SK-N-SH treated with all-trans-retinoic acid at 6 μM for 48 hours (cell line): ENCODE results near the gene DLX6.
"Not testable (repeated sequence)": the region's sequence is repeated elsewhere in the genome, so short reads cannot be mapped to it uniquely, and the experiment has no call there.

Source experiments
- ATAC-seq: fragments of 200-7000 bp; cut with Tn5 transposase; 3 replicates; pipeline ENCODE4 v1.9.1; 2020; ENCODE audit warnings: mild to moderate bottlenecking, moderate library complexity
- ARNTL ChIP-seq: fragments of 450-650 bp; formaldehyde crosslinking; IDR thresholded peaks from 2 replicates; pipeline ENCODE4 v1.5.0; 2020; ENCODE audit warnings: low read depth, mild to moderate bottlenecking, moderate library complexity, borderline replicate concordance
- BACH2 ChIP-seq: fragments of 250-450 bp; sonication (Bioruptor Pico); IDR thresholded peaks from 2 replicates; pipeline ENCODE4 v1.9.0; 2021; ENCODE audit warnings: mild to moderate bottlenecking, borderline replicate concordance
- CSDC2 ChIP-seq: fragments of 250-450 bp; sonication (Bioruptor Pico); IDR thresholded peaks from 2 replicates; pipeline ENCODE4 v1.5.0; 2020; ENCODE audit warnings: mild to moderate bottlenecking, moderate library complexity
- CSRNP3 ChIP-seq: fragments of 250-450 bp; sonication (Bioruptor Pico); IDR thresholded peaks from 2 replicates; pipeline ENCODE4 v1.5.1; 2021; ENCODE audit warnings: mild to moderate bottlenecking, moderate library complexity
- ESRRG ChIP-seq: fragments of 250-450 bp; sonication (Bioruptor Pico); IDR thresholded peaks from 2 replicates; pipeline ENCODE4 v1.6.1; 2021; ENCODE audit warnings: mild to moderate bottlenecking
- GLIS3 ChIP-seq: fragments of 250-450 bp; sonication (Bioruptor Pico); IDR thresholded peaks from 2 replicates; pipeline ENCODE4 v1.5.0; 2020; ENCODE audit warnings: mild to moderate bottlenecking, moderate library complexity
- PATZ1 ChIP-seq: fragments of 250-450 bp; sonication (Bioruptor Pico); IDR thresholded peaks from 2 replicates; pipeline ENCODE4 v1.8.0; 2020; ENCODE audit warnings: mild to moderate bottlenecking, moderate library complexity, borderline replicate concordance
- SNAI2 ChIP-seq: fragments of 250-450 bp; sonication (Bioruptor Pico); IDR thresholded peaks from 2 replicates; pipeline ENCODE4 v1.5.0; 2020; ENCODE audit warnings: mild to moderate bottlenecking, moderate library complexity
- TCF4 ChIP-seq: fragments of 250-450 bp; sonication (Bioruptor Pico); IDR thresholded peaks from 2 replicates; pipeline ENCODE4 v1.8.0; 2021; ENCODE audit warnings: mild to moderate bottlenecking, moderate library complexity, borderline replicate concordance
- TSHZ2 ChIP-seq: fragments of 250-450 bp; sonication (Bioruptor Pico); IDR thresholded peaks from 2 replicates; pipeline ENCODE4 v1.5.0; 2020; ENCODE audit warnings: mild to moderate bottlenecking, moderate library complexity
- ZFP3 ChIP-seq: fragments of 250-450 bp; sonication (Bioruptor Pico); IDR thresholded peaks from 2 replicates; pipeline ENCODE4 v1.5.0; 2020; ENCODE audit warnings: mild to moderate bottlenecking, moderate library complexity
- ZNF565 ChIP-seq: fragments of 450-650 bp; formaldehyde crosslinking; conservative IDR thresholded peaks from 2 replicates; pipeline ENCODE4 v1.5.0; 2020; ENCODE audit warnings: low read depth, mild to moderate bottlenecking, moderate library complexity
- ZNF8 ChIP-seq: fragments of 450-650 bp; formaldehyde crosslinking; IDR thresholded peaks from 2 replicates; pipeline ENCODE4 v1.5.0; 2020; ENCODE audit warnings: mild to moderate bottlenecking, moderate library complexity

DLX6 gene

GRCh38 chr7:97025983-97026714 lies 20.8 kb downstream of the DLX6 start (continued):
- TF ChIP-seq PATZ1 (CRISPR knock-in tag) (no peak), SNAI2 (no peak), TCF4 (CRISPR knock-in tag) (no peak), ZNF565 (CRISPR knock-in tag) (no peak), CSDC2 (CRISPR knock-in tag) (no peak), CSRNP3 (no peak), ZNF8 (CRISPR knock-in tag) (no peak), ZFP3 (CRISPR knock-in tag) (no peak)

- no peak for ATAC-seq
- TF ChIP-seq ZNF565 (CRISPR knock-in tag): no peak
Measured at GRCh38 chr7:97026715-97027426, 21.5 kb downstream of the DLX6 start.

- TF ChIP-seq ARNTL (no peak), PATZ1 (CRISPR knock-in tag) (no peak), GLIS3 (no peak), TSHZ2 (no peak), TCF4 (CRISPR knock-in tag) (no peak), ZFP3 (CRISPR knock-in tag) (no peak), SNAI2 (no peak)
- TF ChIP-seq, all 23 proteins: peak for 0
- peak; percentile 90 for ATAC-seq
Measured at GRCh38 chr7:97027427-97028234, 22.3 kb downstream of the DLX6 start.

GRCh38 chr7:97034213-97034852 lies 29.0 kb downstream of the DLX6 start:
- ATAC-seq: not testable (repeated sequence)

- TF ChIP-seq GLIS3: no peak
- no peak for TF ChIP-seq ZFP3 (CRISPR knock-in tag)
- TF ChIP-seq ESRRG: no peak
- no peak for TF ChIP-seq ZNF8 (CRISPR knock-in tag)
- no peak for TF ChIP-seq SNAI2
- TF ChIP-seq BACH2 (CRISPR knock-in tag): no peak
- TF ChIP-seq TCF4 (CRISPR knock-in tag): no peak
- ATAC-seq: no peak
Measured at GRCh38 chr7:97039374-97040065, 34.2 kb downstream of the DLX6 start.
